AG04449 (cell line): ENCODE data around the gene MFAP5.
"Not testable (repeated sequence)": the region's sequence is repeated elsewhere in the genome, so short reads cannot be mapped to it uniquely, and the experiment has no call there.

Experiments used
- CTCF ChIA-PET: fragments of 350-600 bp; formaldehyde crosslinking; extraction: SDS; loops from one replicate; lab custom pipeline; 2021; ENCODE audit warnings: antibody characterized with exemption; lab: Yijun Ruan, JAX
- POLR2A ChIA-PET: fragments of 400-600, 350-600 bp; formaldehyde crosslinking; extraction: SDS; loops from one replicate; lab custom pipeline; 2020; ENCODE audit warnings: antibody characterized with exemption, inconsistent platforms; lab: Yijun Ruan, JAX
- DNase-seq: peaks from one replicate; pipeline ENCODE4 v3.0.0-alpha.2; 2010; ENCODE audit warnings: low read depth, low spot score
- H3K4me3 ChIP-seq: 2 replicates; pipeline ENCODE4 v1.5.1; 2011; ENCODE audit warnings: low read depth, mild to moderate bottlenecking, control low read depth, low read length
- CTCF ChIP-seq: IDR thresholded peaks from one replicate; pipeline ENCODE4 v1.5.1; 2011; ENCODE audit warnings: mild to moderate bottlenecking, moderate library complexity, low read length, control low read depth, inconsistent platforms; ENCODE audit not compliant: insufficient read depth; ENCODE audit errors: missing control alignments

MFAP5 gene

GRCh38 chr12:8630131-8630530 is 32.5 kb downstream of the MFAP5 start:
- CTCF ChIA-PET: interaction anchor here (1.1 kb wide), 1 partner anchor 10 kb away, joined by 3 read pairs; no protein-coding TSS in a partner anchor
- POLR2A ChIA-PET: no interaction called here
- H3K4me3 ChIP-seq: no peak overlapping the region
- no peak for DNase-seq
- no peak for TF ChIP-seq CTCF

GRCh38 chr12:8629486-8630033 is 33.1 kb downstream of the MFAP5 start:
- TF ChIP-seq CTCF: no peak
- POLR2A ChIA-PET: interaction anchor here (0.6 kb wide), 1 partner anchor 718 kb away, joined by 3 read pairs; no protein-coding TSS in a partner anchor
- DNase-seq: peak; percentile 1
- no peak overlapping the region for H3K4me3 ChIP-seq
- CTCF ChIA-PET: interaction anchor here (1.1 to 1.9 kb wide), 3 partner anchors 9 to 28 kb away, joined by 3 to 6 read pairs (median 6); no protein-coding TSS in a partner anchor

DNA sequence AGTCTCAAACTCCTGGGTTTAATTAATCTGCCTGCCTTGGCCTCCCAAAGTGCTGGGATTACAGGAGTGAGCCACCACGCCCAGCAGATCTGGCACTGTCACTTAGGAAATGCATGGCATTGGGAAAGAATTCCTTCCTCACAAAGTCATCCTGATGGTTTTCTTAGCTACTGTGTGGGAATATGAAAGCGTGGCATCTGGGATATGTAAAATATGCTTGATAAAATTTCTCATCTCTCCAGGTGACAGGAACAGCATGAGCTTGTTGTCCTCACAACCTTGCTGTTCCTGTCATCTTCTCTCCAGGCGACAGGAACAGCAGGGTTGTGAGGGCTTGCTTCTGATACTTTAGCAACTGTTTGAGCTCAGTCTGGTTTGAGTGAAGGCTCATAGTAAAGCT is 33.9 kb downstream of the MFAP5 start:
- POLR2A ChIA-PET: interaction anchor here (0.6 to 1.0 kb wide), 2 partner anchors 321 to 718 kb away, joined by 3 read pairs; partner anchors contain the start of gene M6PR
- H3K4me3 ChIP-seq: no peak overlapping the region
- no peak for DNase-seq
- TF ChIP-seq CTCF: no peak
- CTCF ChIA-PET: interaction anchor here (0.8 to 1.9 kb wide), 3 partner anchors 20 to 28 kb away, joined by 3 to 6 read pairs (median 6); no protein-coding TSS in a partner anchor

DNA sequence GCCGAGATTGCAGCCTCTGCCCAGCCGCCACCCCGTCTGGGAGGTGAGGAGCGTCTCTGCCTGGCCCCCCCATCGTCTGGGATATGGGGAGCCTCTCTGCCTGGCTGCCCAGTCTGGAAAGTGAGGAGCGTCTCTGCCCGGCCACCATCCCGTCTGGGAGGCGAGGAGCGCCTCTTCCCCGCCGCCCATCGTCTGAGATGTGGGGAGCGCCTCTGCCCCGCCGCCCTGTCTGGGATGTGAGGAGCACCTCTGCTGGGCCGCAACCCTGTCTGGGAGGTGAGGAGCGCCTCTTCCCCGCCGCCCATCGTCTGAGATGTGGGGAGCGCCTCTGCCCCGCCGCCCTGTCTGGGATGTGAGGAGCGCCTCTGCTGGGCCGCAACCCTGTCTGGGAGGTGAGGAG is 37.9 kb downstream of the MFAP5 start:
- DNase-seq, POLR2A ChIA-PET, CTCF ChIA-PET, H3K4me3 ChIP-seq: not testable (repeated sequence)

- ChIA-PET POLR2A (no interaction called here), CTCF (interaction anchor here (1.2 to 2.1 kb wide), 3 partner anchors 12 to 79 kb away, joined by 3 to 7 read pairs (median 3); no protein-coding TSS in a partner anchor)
- DNase-seq: no peak
- no peak for TF ChIP-seq CTCF
- H3K4me3 ChIP-seq: no peak overlapping the region
These were observed 40.0 kb downstream of the MFAP5 start for GRCh38 chr12:8622646-8623045.

DNA sequence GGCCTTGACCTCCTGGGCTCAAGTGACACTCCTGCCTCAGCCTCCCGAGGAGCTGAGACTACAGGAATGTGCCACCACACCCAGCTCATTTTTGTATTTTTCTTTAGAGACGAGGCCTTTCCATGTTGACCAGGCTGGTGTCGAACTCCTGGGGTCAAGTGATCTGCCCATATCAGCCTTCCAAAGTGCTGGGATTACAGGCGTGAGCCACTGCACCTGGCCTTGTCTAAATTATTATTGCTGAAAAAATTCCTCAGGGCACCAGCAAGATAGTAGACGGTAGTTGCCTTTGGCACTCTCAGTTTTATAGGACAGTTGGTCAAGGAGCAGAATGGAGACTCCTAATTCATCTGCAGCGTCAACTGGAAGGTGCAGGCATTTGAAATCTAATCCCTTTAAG is 47.4 kb downstream of the MFAP5 start:
- CTCF ChIA-PET: no interaction called here
- POLR2A ChIA-PET: no interaction called here

GRCh38 chr12:8613881-8614280 is 48.7 kb downstream of the MFAP5 start:
- DNase-seq, CTCF ChIA-PET, POLR2A ChIA-PET, H3K4me3 ChIP-seq: not testable (repeated sequence)

More for the DNA sequence above, 47.4 kb downstream of the MFAP5 start:
- TF ChIP-seq CTCF: no peak
- H3K4me3 ChIP-seq: no peak overlapping the region
- no peak for DNase-seq
